ENCODE data around the gene MLH3. TPM values are rescaled to one million over a fixed set of nuclear protein-coding genes. Genes with fewer than 3 reads are reported as not detected.
"Not testable (repeated sequence)": the region's sequence is repeated elsewhere in the genome, so short reads cannot be mapped to it uniquely, and the experiment has no call there.

Gene MLH3
- total RNA-seq, 1 donor from 2014 or later = 12.9 TPM

GRCh38 chr14:75001899-75002298 lies 49.4 kb downstream of the MLH3 start:
- peak overlapping the region; percentile 89 for H3K9ac ChIP-seq (ENCODE audit: low read length)
- peak overlapping the region; percentile 93 for H3K4me2 ChIP-seq (ENCODE audit: low read length)
- TF ChIP-seq, protein P1, sequence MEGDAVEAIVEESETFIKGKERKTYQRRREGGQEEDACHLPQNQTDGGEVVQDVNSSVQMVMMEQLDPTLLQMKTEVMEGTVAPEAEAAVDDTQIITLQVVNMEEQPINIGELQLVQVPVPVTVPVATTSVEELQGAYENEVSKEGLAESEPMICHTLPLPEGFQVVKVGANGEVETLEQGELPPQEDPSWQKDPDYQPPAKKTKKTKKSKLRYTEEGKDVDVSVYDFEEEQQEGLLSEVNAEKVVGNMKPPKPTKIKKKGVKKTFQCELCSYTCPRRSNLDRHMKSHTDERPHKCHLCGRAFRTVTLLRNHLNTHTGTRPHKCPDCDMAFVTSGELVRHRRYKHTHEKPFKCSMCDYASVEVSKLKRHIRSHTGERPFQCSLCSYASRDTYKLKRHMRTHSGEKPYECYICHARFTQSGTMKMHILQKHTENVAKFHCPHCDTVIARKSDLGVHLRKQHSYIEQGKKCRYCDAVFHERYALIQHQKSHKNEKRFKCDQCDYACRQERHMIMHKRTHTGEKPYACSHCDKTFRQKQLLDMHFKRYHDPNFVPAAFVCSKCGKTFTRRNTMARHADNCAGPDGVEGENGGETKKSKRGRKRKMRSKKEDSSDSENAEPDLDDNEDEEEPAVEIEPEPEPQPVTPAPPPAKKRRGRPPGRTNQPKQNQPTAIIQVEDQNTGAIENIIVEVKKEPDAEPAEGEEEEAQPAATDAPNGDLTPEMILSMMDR (IDR thresholded peaks at IDR 0.05; ENCODE audit: insufficient read depth, low read depth, low read length) = no peak
- TF ChIP-seq EZH2 (IDR thresholded peaks at IDR 0.05; ENCODE audit: insufficient read depth, low read length) = no peak
- peaks cover 14% of the 10 kb centered on the region for H3K4me1 ChIP-seq (ENCODE audit: insufficient read depth, low read length)
- FAIRE-seq (no peak), DNase-seq (ENCODE audit: low read depth) (no peak)
- peak overlapping the region; percentile 97 for H2AFZ ChIP-seq (ENCODE audit: low read depth, low read length)
- Mint-ChIP-seq H3K9me3 (ENCODE audit: unreplicated experiment) (peaks cover 2% of the 10 kb centered on the region), H3K4me3 (ENCODE audit: unreplicated experiment) (peak overlapping the region; percentile 98), H3K27ac (ENCODE audit: unreplicated experiment) (peak overlapping the region; percentile 87), H3K4me1 (ENCODE audit: low read depth, unreplicated experiment) (peaks cover 16% of the 10 kb centered on the region), H3K36me3 (ENCODE audit: low read depth, unreplicated experiment) (peaks cover 3% of the 10 kb centered on the region), H3K27me3 (ENCODE audit: low read depth, unreplicated experiment) (no peaks in the 10 kb centered on the region)
- H4K20me1 ChIP-seq (ENCODE audit: insufficient read depth, low read length) = peaks cover 3% of the 10 kb centered on the region
- peak overlapping the region; percentile 91 for H3K4me3 ChIP-seq (ENCODE audit: insufficient read depth, low read depth, low read length)
- peaks cover 33% of the 10 kb centered on the region for H3K79me2 ChIP-seq (ENCODE audit: insufficient read depth, low read length)
- H3K27me3 ChIP-seq (ENCODE audit: insufficient read depth, low read length) = no peaks in the 10 kb centered on the region
- peak overlapping the region; percentile 72 for H3K27ac ChIP-seq (ENCODE audit: low read depth, low read length)
- no peaks in the 10 kb centered on the region for H3K9me3 ChIP-seq (ENCODE audit: insufficient read depth, low read depth, low read length)
- peaks cover 18% of the 10 kb centered on the region for H3K36me3 ChIP-seq (ENCODE audit: insufficient read depth, low read length)

- TF ChIP-seq EZH2 (IDR thresholded peaks at IDR 0.05; ENCODE audit: insufficient read depth, low read length) = no peak
- TF ChIP-seq, protein P1 (IDR thresholded peaks at IDR 0.05; ENCODE audit: insufficient read depth, low read depth, low read length) = no peak
Observed at GRCh38 chr14:75001261-75001660, 50.0 kb downstream of the MLH3 start.

DNA sequence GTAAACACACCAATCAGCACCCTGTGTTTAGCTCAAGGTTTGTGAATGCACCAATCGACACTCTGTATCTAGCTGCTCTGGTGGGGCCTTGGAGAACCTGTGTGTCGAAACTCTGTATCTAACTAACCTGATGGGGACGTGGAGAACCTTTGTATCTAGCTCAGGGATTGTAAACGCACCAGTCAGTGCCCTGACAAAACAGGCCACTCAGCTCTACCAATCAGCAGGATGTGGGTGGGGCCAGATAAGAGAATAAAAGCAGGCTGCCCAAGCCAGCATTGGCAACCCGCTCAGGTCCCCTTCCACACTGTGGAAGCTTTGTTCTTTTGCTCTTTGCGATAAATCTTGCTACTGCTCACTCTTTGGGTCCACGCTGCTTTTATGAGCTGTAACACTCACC lies 55.5 kb downstream of the MLH3 start:
- H3K4me2 ChIP-seq (ENCODE audit: low read length); H3K36me3 ChIP-seq (ENCODE audit: insufficient read depth, low read length); H4K20me1 ChIP-seq (ENCODE audit: insufficient read depth, low read length); H3K27ac Mint-ChIP-seq (ENCODE audit: unreplicated experiment); H3K4me1 ChIP-seq (ENCODE audit: insufficient read depth, low read length); H3K79me2 ChIP-seq (ENCODE audit: insufficient read depth, low read length); H3K27me3 Mint-ChIP-seq (ENCODE audit: low read depth, unreplicated experiment); H3K4me3 Mint-ChIP-seq (ENCODE audit: unreplicated experiment); FAIRE-seq; DNase-seq (ENCODE audit: low read depth); H3K36me3 Mint-ChIP-seq (ENCODE audit: low read depth, unreplicated experiment); H3K27ac ChIP-seq (ENCODE audit: low read depth, low read length); H3K4me3 ChIP-seq (ENCODE audit: insufficient read depth, low read depth, low read length); H3K9ac ChIP-seq (ENCODE audit: low read length); H3K4me1 Mint-ChIP-seq (ENCODE audit: low read depth, unreplicated experiment); H2AFZ ChIP-seq (ENCODE audit: low read depth, low read length); H3K9me3 ChIP-seq (ENCODE audit: insufficient read depth, low read depth, low read length); H3K9me3 Mint-ChIP-seq (ENCODE audit: unreplicated experiment); H3K27me3 ChIP-seq (ENCODE audit: insufficient read depth, low read length): not testable (repeated sequence)

More at GRCh38 chr14:75001261-75001660, 50.0 kb downstream of the MLH3 start:
- no peaks in the 10 kb centered on the region for H3K27me3 Mint-ChIP-seq (ENCODE audit: low read depth, unreplicated experiment)
- no peak overlapping the region for H3K27ac ChIP-seq (ENCODE audit: low read depth, low read length)
- H3K27ac Mint-ChIP-seq (ENCODE audit: unreplicated experiment) = no peak overlapping the region
- peaks cover 11% of the 10 kb centered on the region for H3K36me3 ChIP-seq (ENCODE audit: insufficient read depth, low read length)
- peaks cover 3% of the 10 kb centered on the region for H4K20me1 ChIP-seq (ENCODE audit: insufficient read depth, low read length)
- peaks cover 14% of the 10 kb centered on the region for H3K4me1 ChIP-seq (ENCODE audit: insufficient read depth, low read length)
- no peak overlapping the region for H3K4me2 ChIP-seq (ENCODE audit: low read length)
- FAIRE-seq (no peak), DNase-seq (ENCODE audit: low read depth) (no peak)
- peaks cover 29% of the 10 kb centered on the region for H3K79me2 ChIP-seq (ENCODE audit: insufficient read depth, low read length)
- H2AFZ ChIP-seq (ENCODE audit: low read depth, low read length) = no peak overlapping the region
- no peak overlapping the region for H3K4me3 Mint-ChIP-seq (ENCODE audit: unreplicated experiment)
- H3K9ac ChIP-seq (ENCODE audit: low read length) = no peak overlapping the region
- no peak overlapping the region for H3K4me3 ChIP-seq (ENCODE audit: insufficient read depth, low read depth, low read length)
- peaks cover 1% of the 10 kb centered on the region for H3K36me3 Mint-ChIP-seq (ENCODE audit: low read depth, unreplicated experiment)
- H3K27me3 ChIP-seq (ENCODE audit: insufficient read depth, low read length) = no peaks in the 10 kb centered on the region
- H3K4me1 Mint-ChIP-seq (ENCODE audit: low read depth, unreplicated experiment) = peaks cover 16% of the 10 kb centered on the region
- peaks cover 2% of the 10 kb centered on the region for H3K9me3 Mint-ChIP-seq (ENCODE audit: unreplicated experiment)
- no peaks in the 10 kb centered on the region for H3K9me3 ChIP-seq (ENCODE audit: insufficient read depth, low read depth, low read length)

DNA sequence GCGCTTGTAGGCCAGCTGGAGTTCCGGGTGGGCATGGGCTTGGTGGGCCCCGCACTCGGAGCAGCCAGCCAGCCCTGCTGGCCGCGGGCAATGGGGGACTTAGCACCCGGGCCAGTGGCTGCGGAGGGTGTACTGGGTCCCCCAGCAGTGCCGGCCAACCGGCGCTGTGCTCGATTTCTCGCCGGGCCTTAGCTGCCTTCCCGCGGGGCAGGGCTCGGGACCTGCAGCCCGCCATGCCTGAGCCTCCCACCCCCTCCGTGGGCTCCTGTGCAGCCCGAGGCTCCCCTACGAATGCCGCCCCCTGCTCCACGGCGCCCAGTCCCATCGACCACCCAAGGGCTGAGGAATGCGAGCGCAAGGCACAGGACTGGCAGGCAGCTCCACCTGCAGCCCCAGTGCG lies 57.1 kb downstream of the MLH3 start:
- not testable (repeated sequence) for DNase-seq (ENCODE audit: low read depth); H3K9ac ChIP-seq (ENCODE audit: low read length); H4K20me1 ChIP-seq (ENCODE audit: insufficient read depth, low read length); H3K79me2 ChIP-seq (ENCODE audit: insufficient read depth, low read length); H3K4me2 ChIP-seq (ENCODE audit: low read length); H3K4me1 ChIP-seq (ENCODE audit: insufficient read depth, low read length); H3K4me3 ChIP-seq (ENCODE audit: insufficient read depth, low read depth, low read length); H3K36me3 Mint-ChIP-seq (ENCODE audit: low read depth, unreplicated experiment); H2AFZ ChIP-seq (ENCODE audit: low read depth, low read length); H3K27ac ChIP-seq (ENCODE audit: low read depth, low read length); H3K9me3 Mint-ChIP-seq (ENCODE audit: unreplicated experiment); FAIRE-seq; H3K4me1 Mint-ChIP-seq (ENCODE audit: low read depth, unreplicated experiment); H3K9me3 ChIP-seq (ENCODE audit: insufficient read depth, low read depth, low read length); H3K36me3 ChIP-seq (ENCODE audit: insufficient read depth, low read length); H3K27me3 Mint-ChIP-seq (ENCODE audit: low read depth, unreplicated experiment); H3K27ac Mint-ChIP-seq (ENCODE audit: unreplicated experiment); H3K27me3 ChIP-seq (ENCODE audit: insufficient read depth, low read length); H3K4me3 Mint-ChIP-seq (ENCODE audit: unreplicated experiment)

Measured in astrocyte (in vitro differentiated cells and primary cell).